Stimulated activated naive CD4-positive, alpha-beta T cell treated with Interleukin-2 at 50 U/mL for 16 hours (primary cell): Measurements from ENCODE around the gene PRPSAP1.

Experiments
- DNase-seq: peaks from one replicate; lab custom pipeline; 2025; lab: John Stamatoyannopoulos, UW

Gene PRPSAP1, protein sequence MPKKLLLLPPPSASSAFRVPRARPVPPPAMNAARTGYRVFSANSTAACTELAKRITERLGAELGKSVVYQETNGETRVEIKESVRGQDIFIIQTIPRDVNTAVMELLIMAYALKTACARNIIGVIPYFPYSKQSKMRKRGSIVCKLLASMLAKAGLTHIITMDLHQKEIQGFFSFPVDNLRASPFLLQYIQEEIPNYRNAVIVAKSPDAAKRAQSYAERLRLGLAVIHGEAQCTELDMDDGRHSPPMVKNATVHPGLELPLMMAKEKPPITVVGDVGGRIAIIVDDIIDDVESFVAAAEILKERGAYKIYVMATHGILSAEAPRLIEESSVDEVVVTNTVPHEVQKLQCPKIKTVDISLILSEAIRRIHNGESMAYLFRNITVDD

GRCh38 chr17:76353599-76354316, at the start of gene PRPSAP1:
Gene PRPSAP1 (minus strand): TSS chr17:76353916. CDS start chr17:76353703, 213 bp downstream.
- DNase-seq, result peak; percentile 81

DNA sequence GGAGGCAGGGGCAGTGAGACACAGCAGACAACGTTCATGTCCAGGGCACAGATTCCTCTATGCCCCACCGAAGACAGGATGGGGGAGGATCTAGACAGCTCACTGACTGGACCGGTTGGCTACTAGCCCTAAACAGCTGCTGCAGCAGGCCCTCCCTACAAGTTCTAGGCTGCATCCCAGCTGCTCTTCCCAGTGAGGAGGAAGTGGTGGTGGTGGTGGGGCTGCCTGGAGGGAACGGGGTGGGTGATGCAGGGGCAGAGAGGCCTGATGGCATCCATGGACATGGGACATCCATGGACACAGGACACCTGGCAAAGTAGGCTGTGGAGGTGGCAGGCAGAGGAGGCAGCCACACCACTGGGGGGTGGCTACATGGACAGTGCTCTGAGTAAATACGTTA, 49.0 kb upstream of the PRPSAP1 start:
- DNase-seq, result no peak

- DNase-seq, result no peak
Observed at GRCh38 chr17:76399175-76400172, 45.8 kb upstream of the PRPSAP1 start.

- no peak for DNase-seq
Observed at GRCh38 chr17:76398523-76399174, 44.9 kb upstream of the PRPSAP1 start.

- DNase-seq, result peak; percentile 78
Observed at GRCh38 chr17:76397687-76398522, 44.2 kb upstream of the PRPSAP1 start.

DNA sequence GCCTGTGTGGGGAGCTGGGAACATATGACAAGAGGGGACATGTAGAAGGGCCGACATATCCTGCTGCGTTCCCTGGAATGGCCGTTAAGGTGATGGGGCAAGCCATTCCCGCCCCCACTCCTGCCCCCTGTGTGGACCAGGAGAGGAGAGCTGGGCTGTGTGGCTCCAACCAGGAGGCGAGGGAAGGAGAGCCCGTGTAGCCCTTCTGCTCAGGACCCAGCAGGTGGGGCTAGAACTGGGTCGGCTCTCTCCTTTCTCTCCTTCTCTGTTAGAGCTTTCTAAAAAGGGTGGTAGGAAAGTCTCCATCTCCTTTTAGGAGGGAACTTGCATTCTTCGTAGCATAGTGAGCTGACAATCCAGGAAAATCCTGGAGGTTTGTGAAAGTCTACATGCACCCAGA, 43.5 kb upstream of the PRPSAP1 start:
- DNase-seq, result no peak

DNA sequence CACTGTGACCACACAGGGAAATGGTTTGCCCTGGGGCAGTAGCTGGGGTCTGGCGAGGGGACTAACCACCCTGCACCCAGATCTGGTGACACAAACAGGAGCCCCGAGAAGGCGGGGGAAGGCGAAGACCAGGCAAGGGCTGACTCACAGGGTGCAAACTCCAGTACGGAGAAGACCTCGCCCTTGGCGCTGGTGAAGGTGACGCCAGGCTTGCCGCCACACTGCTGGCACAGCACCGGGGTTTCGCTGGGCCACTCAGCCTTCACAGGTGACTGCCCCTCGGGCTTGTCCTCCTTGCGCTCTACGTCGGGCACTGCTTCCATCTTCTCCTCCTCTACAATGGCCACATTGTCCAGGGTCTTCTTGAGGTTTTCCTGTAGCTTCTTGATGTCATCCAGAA, 42.3 kb upstream of the PRPSAP1 start:
- no peak for DNase-seq

GRCh38 chr17:76394166-76394565, 40.5 kb upstream of the PRPSAP1 start:
- DNase-seq, result no peak

GRCh38 chr17:76391200-76391715, 37.5 kb upstream of the PRPSAP1 start:
- DNase-seq, result no peak

DNA sequence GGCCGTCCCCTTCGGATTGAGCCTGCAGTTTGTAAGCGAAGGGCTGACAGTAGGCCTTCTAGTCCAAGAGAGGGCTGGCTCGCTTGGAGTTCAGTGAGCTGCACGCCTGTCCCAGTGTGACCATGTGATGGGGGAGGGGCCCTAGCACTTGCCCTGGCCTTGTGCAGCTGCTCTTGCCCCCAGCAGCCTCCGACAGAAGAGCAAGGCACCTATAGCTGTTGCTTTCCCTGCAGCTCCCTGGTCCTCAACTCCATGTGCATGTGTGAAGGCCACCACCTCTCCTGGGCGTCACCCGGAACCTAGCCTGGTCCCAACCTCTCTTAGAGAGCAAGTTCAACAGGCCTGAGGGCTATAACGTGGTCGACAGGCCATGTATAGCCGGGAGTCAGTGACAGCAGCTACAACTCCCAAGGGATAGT, 36.3 kb upstream of the PRPSAP1 start:
- no peak for DNase-seq

- no peak for DNase-seq
Observed at GRCh38 chr17:76388966-76389888, 35.5 kb upstream of the PRPSAP1 start.

DNA sequence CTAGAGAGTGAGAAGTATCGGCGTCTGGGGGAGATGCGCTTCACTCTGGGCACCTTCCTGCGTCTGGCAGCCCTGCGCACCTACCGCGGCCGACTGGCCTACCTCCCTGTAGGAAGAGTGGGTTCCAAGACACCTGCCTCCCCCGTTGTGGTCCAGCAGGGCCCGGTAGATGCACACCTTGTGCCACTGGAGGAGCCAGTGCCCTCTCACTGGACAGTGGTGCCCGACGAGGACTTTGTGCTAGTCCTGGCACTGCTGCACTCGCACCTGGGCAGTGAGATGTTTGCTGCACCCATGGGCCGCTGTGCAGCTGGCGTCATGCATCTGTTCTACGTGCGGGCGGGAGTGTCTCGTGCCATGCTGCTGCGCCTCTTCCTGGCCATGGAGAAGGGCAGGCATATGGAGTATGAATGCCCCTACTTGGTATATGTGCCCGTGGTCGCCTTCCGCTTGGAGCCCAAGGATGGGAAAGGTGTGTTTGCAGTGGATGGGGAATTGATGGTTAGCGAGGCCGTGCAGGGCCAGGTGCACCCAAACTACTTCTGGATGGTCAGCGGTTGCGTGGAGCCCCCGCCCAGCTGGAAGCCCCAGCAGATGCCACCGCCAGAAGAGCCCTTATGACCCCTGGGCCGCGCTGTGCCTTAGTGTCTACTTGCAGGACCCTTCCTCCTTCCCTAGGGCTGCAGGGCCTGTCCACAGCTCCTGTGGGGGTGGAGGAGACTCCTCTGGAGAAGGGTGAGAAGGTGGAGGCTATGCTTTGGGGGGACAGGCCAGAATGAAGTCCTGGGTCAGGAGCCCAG, 33.5 kb upstream of the PRPSAP1 start:
- no peak for DNase-seq

DNA sequence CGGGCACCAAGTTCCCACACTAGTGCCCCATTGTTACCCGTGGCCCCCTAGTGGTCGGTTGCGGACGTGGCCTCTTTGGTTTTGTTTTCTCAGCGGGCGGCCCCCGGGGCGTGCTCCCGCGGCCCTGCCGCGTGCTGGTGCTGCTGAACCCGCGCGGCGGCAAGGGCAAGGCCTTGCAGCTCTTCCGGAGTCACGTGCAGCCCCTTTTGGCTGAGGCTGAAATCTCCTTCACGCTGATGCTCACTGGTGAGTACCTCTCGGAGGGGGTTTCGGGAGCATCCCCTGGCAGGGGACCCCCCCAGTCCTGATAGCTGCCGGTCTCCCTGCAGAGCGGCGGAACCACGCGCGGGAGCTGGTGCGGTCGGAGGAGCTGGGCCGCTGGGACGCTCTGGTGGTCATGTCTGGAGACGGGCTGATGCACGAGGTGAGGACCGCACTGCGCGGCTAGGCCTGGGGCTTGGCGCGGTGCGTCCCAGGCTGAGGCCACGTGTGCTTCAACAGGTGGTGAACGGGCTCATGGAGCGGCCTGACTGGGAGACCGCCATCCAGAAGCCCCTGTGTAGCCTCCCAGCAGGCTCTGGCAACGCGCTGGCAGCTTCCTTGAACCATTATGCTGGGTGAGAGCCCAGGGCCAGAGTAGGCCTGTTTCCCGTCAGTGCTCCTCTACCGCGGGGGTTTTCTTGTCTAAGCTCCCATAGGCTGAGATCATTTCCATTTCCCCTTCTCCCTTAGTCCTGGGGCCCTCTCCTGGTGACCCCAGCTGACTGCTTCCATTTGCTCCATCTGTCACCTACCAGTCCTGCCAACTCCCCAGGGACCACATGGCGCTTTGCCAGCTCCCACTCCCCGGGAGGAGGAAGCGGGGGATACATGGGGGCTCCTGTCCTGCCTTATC, 32.4 kb upstream of the PRPSAP1 start:
- DNase-seq, result peak; percentile 75

DNA sequence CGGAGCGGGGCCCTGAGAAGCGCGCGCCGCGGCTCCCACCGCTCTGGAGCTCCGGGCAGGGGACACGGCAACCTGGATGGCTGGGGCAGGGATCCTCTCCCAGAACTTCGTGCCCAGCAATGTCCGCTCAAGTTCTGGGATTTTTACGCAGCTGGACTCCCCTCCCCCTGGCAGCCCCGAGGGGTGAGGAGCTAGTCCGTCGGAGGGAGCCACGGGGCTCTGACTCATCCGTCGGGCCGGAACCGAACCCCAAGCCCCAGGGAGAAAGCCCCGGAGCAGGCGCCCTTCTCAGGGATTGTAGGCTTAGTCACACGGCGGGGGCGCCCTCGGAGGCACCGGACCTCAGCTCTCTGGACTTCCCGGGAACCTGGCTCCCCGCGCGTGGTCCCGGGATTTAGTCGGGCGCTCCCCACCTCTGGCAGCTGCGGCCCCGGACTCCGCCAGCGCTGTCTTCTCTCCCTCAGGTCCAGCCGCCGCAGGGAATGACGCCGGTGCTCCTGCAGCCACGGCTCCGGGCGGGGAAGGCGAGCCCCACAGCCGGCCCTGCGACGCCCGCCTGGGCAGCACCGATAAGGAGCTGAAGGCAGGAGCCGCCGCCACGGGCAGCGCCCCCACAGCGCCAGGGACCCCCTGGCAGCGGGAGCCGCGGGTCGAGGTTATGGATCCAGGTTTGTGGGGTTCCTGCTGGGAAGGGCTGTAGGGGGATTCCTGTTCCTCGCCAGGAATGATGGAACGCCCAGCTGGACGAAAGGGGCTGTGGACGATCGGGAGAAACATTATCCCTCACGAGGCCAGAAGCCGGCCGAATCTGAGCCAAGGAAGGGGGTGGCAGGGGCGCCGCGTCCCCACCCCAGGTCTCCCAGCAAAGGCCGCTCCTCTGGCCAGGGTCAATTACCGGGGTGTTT, 31.5 kb upstream of the PRPSAP1 start:
- peak; percentile 24 for DNase-seq

DNA sequence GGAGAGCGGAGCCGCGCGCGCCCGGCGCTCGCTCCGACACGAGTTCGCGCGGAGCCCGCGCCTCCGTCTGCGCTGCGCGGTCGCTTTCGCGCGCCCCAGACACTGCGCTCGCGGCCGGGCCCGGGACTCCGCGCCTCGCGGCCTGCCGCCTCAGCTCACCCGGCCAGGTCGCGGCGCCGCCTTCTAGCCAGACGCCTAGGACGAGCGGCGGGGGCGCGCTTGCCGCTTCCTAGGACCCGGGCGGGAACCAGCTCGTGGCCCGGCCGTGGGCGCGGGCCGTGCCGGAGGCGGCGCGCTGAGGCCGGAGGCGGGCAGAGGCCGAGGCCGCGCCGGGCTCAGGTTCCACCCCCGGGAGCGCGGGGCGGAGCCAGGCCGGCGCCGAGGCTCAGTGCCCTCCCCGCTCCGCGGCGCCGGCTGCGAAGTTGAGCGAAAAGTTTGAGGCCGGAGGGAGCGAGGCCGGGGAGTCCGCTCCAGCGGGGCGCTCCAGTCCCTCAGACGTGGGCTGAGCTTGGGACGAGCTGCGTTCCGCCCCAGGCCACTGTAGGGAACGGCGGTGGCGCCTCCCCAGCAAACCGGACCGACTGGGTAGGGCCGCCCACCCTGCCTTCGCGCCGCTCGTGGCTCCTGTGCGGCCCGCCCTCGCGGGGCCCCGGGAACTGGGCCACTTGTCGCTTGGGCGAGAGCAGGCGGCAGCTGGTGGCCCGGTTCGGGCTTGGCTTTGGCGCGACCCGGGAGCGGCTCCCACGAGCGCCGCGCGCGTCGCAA, 30.7 kb upstream of the PRPSAP1 start, which contains the start of gene SPHK1:
TSS of gene SPHK1 (plus strand) at position 388 of the 765 bp plus-strand sequence. CDS start 1,036 bp downstream, outside the sequence.
- peak; percentile 55 for DNase-seq
